Panc1 (cell line): ENCODE results near the gene SIGLEC9.

Experiments used
- CTCF ChIP-seq: fragments of 450-650 bp; IDR thresholded peaks from 2 replicates; pipeline ENCODE4 v1.5.1; 2017; ENCODE audit warnings: mild to moderate bottlenecking
- POLR2AphosphoS5 ChIP-seq: IDR thresholded peaks from 2 replicates; pipeline ENCODE4 v1.6.1; 2012; ENCODE audit warnings: mild to moderate bottlenecking, low read depth, low read length, moderate library complexity
- REST ChIP-seq, 2 experiments: IDR thresholded peaks; 2 replicates each; pipeline ENCODE4 v1.6.1; 2011 to 2012; ENCODE audit warnings: low read depth in 2 of 2, control low read depth in 1 of 2, low read length in 1 of 2, mild to moderate bottlenecking in 1 of 2, moderate library complexity in 1 of 2; ENCODE audit not compliant: insufficient read depth in 1 of 2
- SIN3A ChIP-seq: IDR thresholded peaks from 2 replicates; pipeline ENCODE4 v1.6.1; 2012; ENCODE audit warnings: low read depth, mild to moderate bottlenecking, low read length, moderate library complexity, borderline replicate concordance; ENCODE audit not compliant: insufficient read depth
- TCF7L2 ChIP-seq: IDR thresholded peaks from 2 replicates; pipeline ENCODE4 v1.6.1; 2011; ENCODE audit warnings: mild to moderate bottlenecking, low read depth, low read length, inconsistent platforms

DNA sequence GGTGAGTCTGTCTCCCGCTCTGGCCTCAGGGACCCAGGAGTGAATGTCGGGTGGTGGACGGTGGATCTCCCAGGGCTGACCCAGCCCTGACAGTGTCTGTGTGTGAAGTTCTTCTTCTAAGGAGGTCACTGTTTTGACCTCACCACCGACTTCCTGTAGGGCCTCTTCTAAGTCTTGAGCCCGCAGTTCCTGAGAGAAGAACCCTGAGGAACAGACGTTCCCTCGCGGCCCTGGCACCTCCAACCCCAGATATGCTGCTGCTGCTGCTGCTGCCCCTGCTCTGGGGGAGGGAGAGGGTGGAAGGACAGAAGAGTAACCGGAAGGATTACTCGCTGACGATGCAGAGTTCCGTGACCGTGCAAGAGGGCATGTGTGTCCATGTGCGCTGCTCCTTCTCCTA, 17.4 kb downstream of the SIGLEC9 start, which contains the start of gene SIGLEC7:
- TF ChIP-seq CTCF, result no peak
- TF ChIP-seq POLR2AphosphoS5, result no peak
- no peak for TF ChIP-seq REST (IDR thresholded peaks at IDR 0.05; ENCODE audit: insufficient read depth in 1 of 2, low read depth in 2 of 2, low read length in 1 of 2)
- no peak for TF ChIP-seq SIN3A
- no peak for TF ChIP-seq TCF7L2
